ENCODE data around the gene WNT2.

WNT2 gene

GRCh38 chr7:117362294-117362888 is 39.5 kb upstream of the WNT2 start:
- no peaks in the 10 kb centered on the region for H3K79me2 ChIP-seq (ENCODE audit: insufficient read depth, low read length)
- no peaks in the 10 kb centered on the region for H3K9me2 ChIP-seq (replicated peaks; ENCODE audit: low read depth, low read length)
- H3K9ac ChIP-seq (ENCODE audit: low read depth, low read length, poor library complexity, severe bottlenecking) = no peak overlapping the region
- H3K4me3 ChIP-seq (ENCODE audit: low read length, poor library complexity, severe bottlenecking) = no peak overlapping the region
- no peaks in the 10 kb centered on the region for H4K20me1 ChIP-seq (ENCODE audit: insufficient read depth, low read length, poor library complexity, severe bottlenecking)
- H3K9me3 ChIP-seq (ENCODE audit: insufficient read depth, low read depth, low read length) = no peaks in the 10 kb centered on the region
- H3F3A ChIP-seq (ENCODE audit: low read depth) = no peaks in the 10 kb centered on the region
- TF ChIP-seq, protein P1, sequence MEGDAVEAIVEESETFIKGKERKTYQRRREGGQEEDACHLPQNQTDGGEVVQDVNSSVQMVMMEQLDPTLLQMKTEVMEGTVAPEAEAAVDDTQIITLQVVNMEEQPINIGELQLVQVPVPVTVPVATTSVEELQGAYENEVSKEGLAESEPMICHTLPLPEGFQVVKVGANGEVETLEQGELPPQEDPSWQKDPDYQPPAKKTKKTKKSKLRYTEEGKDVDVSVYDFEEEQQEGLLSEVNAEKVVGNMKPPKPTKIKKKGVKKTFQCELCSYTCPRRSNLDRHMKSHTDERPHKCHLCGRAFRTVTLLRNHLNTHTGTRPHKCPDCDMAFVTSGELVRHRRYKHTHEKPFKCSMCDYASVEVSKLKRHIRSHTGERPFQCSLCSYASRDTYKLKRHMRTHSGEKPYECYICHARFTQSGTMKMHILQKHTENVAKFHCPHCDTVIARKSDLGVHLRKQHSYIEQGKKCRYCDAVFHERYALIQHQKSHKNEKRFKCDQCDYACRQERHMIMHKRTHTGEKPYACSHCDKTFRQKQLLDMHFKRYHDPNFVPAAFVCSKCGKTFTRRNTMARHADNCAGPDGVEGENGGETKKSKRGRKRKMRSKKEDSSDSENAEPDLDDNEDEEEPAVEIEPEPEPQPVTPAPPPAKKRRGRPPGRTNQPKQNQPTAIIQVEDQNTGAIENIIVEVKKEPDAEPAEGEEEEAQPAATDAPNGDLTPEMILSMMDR (conservative IDR thresholded peaks at IDR 0.05; ENCODE audit: low read length) = no peak
- TF ChIP-seq EZH2phosphoT487 (IDR thresholded peaks at IDR 0.05; ENCODE audit: borderline replicate concordance) = no peak
- no peaks in the 10 kb centered on the region for H3K36me3 ChIP-seq (ENCODE audit: insufficient read depth, low read length)
- no peaks in the 10 kb centered on the region for H3K4me1 ChIP-seq (ENCODE audit: insufficient read depth, low read length, poor library complexity, severe bottlenecking)
- no peak overlapping the region for H2AFZ ChIP-seq (ENCODE audit: low read length)
- H3K4me2 ChIP-seq (ENCODE audit: low read depth, low read length, poor library complexity, severe bottlenecking) = no peak overlapping the region
- H3K27me3 ChIP-seq (ENCODE audit: insufficient read depth, low read length, poor library complexity, severe bottlenecking) = no peaks in the 10 kb centered on the region

- TF ChIP-seq EZH2phosphoT487 (IDR thresholded peaks at IDR 0.05; ENCODE audit: borderline replicate concordance) = no peak
- TF ChIP-seq, protein P1 (conservative IDR thresholded peaks at IDR 0.05; ENCODE audit: low read length) = no peak
- H4K20me1 ChIP-seq (ENCODE audit: insufficient read depth, low read length, poor library complexity, severe bottlenecking) = no peaks in the 10 kb centered on the region
- no peaks in the 10 kb centered on the region for H3K4me1 ChIP-seq (ENCODE audit: insufficient read depth, low read length, poor library complexity, severe bottlenecking)
- no peaks in the 10 kb centered on the region for H3K27me3 ChIP-seq (ENCODE audit: insufficient read depth, low read length, poor library complexity, severe bottlenecking)
- H3K4me3 ChIP-seq (ENCODE audit: low read length, poor library complexity, severe bottlenecking) = no peak overlapping the region
- no peaks in the 10 kb centered on the region for H3F3A ChIP-seq (ENCODE audit: low read depth)
- no peak overlapping the region for H3K4me2 ChIP-seq (ENCODE audit: low read depth, low read length, poor library complexity, severe bottlenecking)
- H3K36me3 ChIP-seq (ENCODE audit: insufficient read depth, low read length) = no peaks in the 10 kb centered on the region
- no peaks in the 10 kb centered on the region for H3K79me2 ChIP-seq (ENCODE audit: insufficient read depth, low read length)
- no peak overlapping the region for H3K9ac ChIP-seq (ENCODE audit: low read depth, low read length, poor library complexity, severe bottlenecking)
- no peak overlapping the region for H2AFZ ChIP-seq (ENCODE audit: low read length)
- no peaks in the 10 kb centered on the region for H3K9me2 ChIP-seq (replicated peaks; ENCODE audit: low read depth, low read length)
- H3K9me3 ChIP-seq (ENCODE audit: insufficient read depth, low read depth, low read length) = no peaks in the 10 kb centered on the region
Measured at GRCh38 chr7:117350027-117350426, 27.2 kb upstream of the WNT2 start.

- Histone ChIP-seq H3K4me2 (ENCODE audit: low read depth, low read length, poor library complexity, severe bottlenecking) (no peak overlapping the region), H2AFZ (ENCODE audit: low read length) (no peak overlapping the region), H4K20me1 (ENCODE audit: insufficient read depth, low read length, poor library complexity, severe bottlenecking) (no peaks in the 10 kb centered on the region), H3F3A (ENCODE audit: low read depth) (no peaks in the 10 kb centered on the region), H3K9me3 (ENCODE audit: insufficient read depth, low read depth, low read length) (no peaks in the 10 kb centered on the region), H3K9ac (ENCODE audit: low read depth, low read length, poor library complexity, severe bottlenecking) (no peak overlapping the region), H3K9me2 (replicated peaks; ENCODE audit: low read depth, low read length) (no peaks in the 10 kb centered on the region), H3K27me3 (ENCODE audit: insufficient read depth, low read length, poor library complexity, severe bottlenecking) (no peaks in the 10 kb centered on the region), H3K4me1 (ENCODE audit: insufficient read depth, low read length, poor library complexity, severe bottlenecking) (no peaks in the 10 kb centered on the region), H3K79me2 (ENCODE audit: insufficient read depth, low read length) (no peaks in the 10 kb centered on the region), H3K36me3 (ENCODE audit: insufficient read depth, low read length) (no peaks in the 10 kb centered on the region), H3K4me3 (ENCODE audit: low read length, poor library complexity, severe bottlenecking) (no peak overlapping the region)
- TF ChIP-seq EZH2phosphoT487 (IDR thresholded peaks at IDR 0.05; ENCODE audit: borderline replicate concordance) = no peak
- TF ChIP-seq, protein P1 (conservative IDR thresholded peaks at IDR 0.05; ENCODE audit: low read length) = no peak
Measured at GRCh38 chr7:117349570-117349969, 26.7 kb upstream of the WNT2 start.

All from Loucy (cell line).